ENCODE measurements around the gene UGT1A3.

GRCh38 chr2:233688341-233688740 lies 40.5 kb upstream of the UGT1A3 start:
- TF ChIP-seq CTCF (conservative IDR thresholded peaks at IDR 0.05; ENCODE audit: low read length) (no peak), EZH2phosphoT487 (IDR thresholded peaks at IDR 0.05; ENCODE audit: borderline replicate concordance) (no peak)
